Measurements from ENCODE around the gene CD55.

GRCh38 chr1:207363871-207364270 lies 42.4 kb downstream of the CD55 start:
- no peak for TF ChIP-seq CTCF (IDR thresholded peaks at IDR 0.05; ENCODE audit: low read length)
- TF ChIP-seq EZH2 (optimal IDR thresholded peaks at IDR 0.05; ENCODE audit: low read depth, low read length): no peak
- TF ChIP-seq EZH2phosphoT487 (IDR thresholded peaks at IDR 0.05; ENCODE audit: low read length): no peak
